SU-DHL-6 (cell line): ENCODE measurements around the gene DUSP22.

Source experiments
- EZH2phosphoT487 ChIP-seq: fragments of 200-600 bp; sonication (generic), shearing (Covaris generic); conservative IDR thresholded peaks from 2 replicates; pipeline ENCODE4 v1.6.1; 2018; ENCODE audit warnings: mild to moderate bottlenecking, antibody characterized with exemption, low read length, moderate library complexity, mixed read lengths
- TF ChIP-seq, protein P1 (sequence below): fragments of 200-600 bp; sonication (generic); IDR thresholded peaks from one replicate; pipeline ENCODE4 v1.5.1; 2017; ENCODE audit warnings: antibody characterized with exemption, mild to moderate bottlenecking, low read length, moderate library complexity; ENCODE audit not compliant: insufficient read depth, poor library complexity, severe bottlenecking

- TF ChIP-seq, protein P1, sequence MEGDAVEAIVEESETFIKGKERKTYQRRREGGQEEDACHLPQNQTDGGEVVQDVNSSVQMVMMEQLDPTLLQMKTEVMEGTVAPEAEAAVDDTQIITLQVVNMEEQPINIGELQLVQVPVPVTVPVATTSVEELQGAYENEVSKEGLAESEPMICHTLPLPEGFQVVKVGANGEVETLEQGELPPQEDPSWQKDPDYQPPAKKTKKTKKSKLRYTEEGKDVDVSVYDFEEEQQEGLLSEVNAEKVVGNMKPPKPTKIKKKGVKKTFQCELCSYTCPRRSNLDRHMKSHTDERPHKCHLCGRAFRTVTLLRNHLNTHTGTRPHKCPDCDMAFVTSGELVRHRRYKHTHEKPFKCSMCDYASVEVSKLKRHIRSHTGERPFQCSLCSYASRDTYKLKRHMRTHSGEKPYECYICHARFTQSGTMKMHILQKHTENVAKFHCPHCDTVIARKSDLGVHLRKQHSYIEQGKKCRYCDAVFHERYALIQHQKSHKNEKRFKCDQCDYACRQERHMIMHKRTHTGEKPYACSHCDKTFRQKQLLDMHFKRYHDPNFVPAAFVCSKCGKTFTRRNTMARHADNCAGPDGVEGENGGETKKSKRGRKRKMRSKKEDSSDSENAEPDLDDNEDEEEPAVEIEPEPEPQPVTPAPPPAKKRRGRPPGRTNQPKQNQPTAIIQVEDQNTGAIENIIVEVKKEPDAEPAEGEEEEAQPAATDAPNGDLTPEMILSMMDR: no peak
- no peak for TF ChIP-seq EZH2phosphoT487
These were observed 60.7 kb downstream of the DUSP22 start for GRCh38 chr6:352896-353470.
